Heart right ventricle (tissue), 16 donors: Measurements from ENCODE around the gene TIGAR. TPM values are rescaled to one million over a fixed set of nuclear protein-coding genes. Genes with fewer than 3 reads are reported as not detected.

ENCODE experiments used
- ATAC-seq, 8 donors: fragments of 200-7000 bp; cut with Tn5 transposase; one replicate each; pipeline ENCODE4 v1.9.1; 2020; ENCODE audit warnings: mild to moderate bottlenecking in 8 of 8, moderate library complexity in 8 of 8, moderate number of reproducible peaks in 1 of 8
- DNase-seq, 2 donors: peaks; one replicate each; pipeline ENCODE4 v3.0.0-alpha.2; 2020
- H3K27ac ChIP-seq, 10 donors: fragments of 200-600 bp; sonication (generic) in 2 of 10; one replicate each; pipeline versions ENCODE4 v1.5.0 to v1.8.0; 2020 to 2022; ENCODE audit warnings: mild to moderate bottlenecking in 3 of 10
- H3K27me3 ChIP-seq, 7 donors: fragments of 200-600 bp; one replicate each; pipeline ENCODE4 v1.8.0; 2021 to 2022; ENCODE audit warnings: mild to moderate bottlenecking in 2 of 7
- H3K36me3 ChIP-seq, 9 donors: fragments of 200-600 bp; sonication (generic) in 1 of 9; one replicate each; pipeline versions ENCODE4 v1.5.0 to v1.8.0; 2020 to 2022; ENCODE audit warnings: mild to moderate bottlenecking in 2 of 9
- H3K4me1 ChIP-seq, 9 donors: fragments of 200-600 bp; sonication (generic) in 1 of 9; one replicate each; pipeline versions ENCODE4 v1.5.0 to v1.8.0; 2020 to 2022; ENCODE audit warnings: mild to moderate bottlenecking in 4 of 9
- H3K4me3 ChIP-seq, 10 donors: fragments of 200-600 bp; sonication (generic) in 2 of 10; one replicate each; pipeline versions ENCODE4 v1.5.0 to v1.8.0; 2020 to 2022; ENCODE audit warnings: mild to moderate bottlenecking in 7 of 10, moderate library complexity in 2 of 10
- H3K9me3 ChIP-seq, 11 donors: fragments of 200-600 bp in 10 of 11; sonication (generic) in 2 of 11; one replicate each; pipeline versions ENCODE4 v1.5.0 to v1.8.0; 2013 to 2022; ENCODE audit warnings: mild to moderate bottlenecking in 2 of 11, control low read depth in 1 of 11, moderate library complexity in 1 of 11
- CTCF ChIP-seq, 9 donors: fragments of 200-600 bp; sonication (generic) in 2 of 9; IDR thresholded peaks; one replicate each; pipeline versions ENCODE4 v1.5.0 to v1.8.0; 2021 to 2022; ENCODE audit warnings: antibody characterized with exemption in 9 of 9, mild to moderate bottlenecking in 5 of 9, moderate library complexity in 1 of 9
- WGBS, 2 donors: extraction: QIAGEN DNeasy Blood & Tissue Kit; methylation state at CpG; one replicate each; pipeline ENCODE4 v1.1.7; 2013; ENCODE audit warnings: inconsistent platforms in 1 of 2; 5-methylcytosine and 5-hydroxymethylcytosine counted together
- intact Hi-C, 10 donors: fragments of 100-400 bp; cut with DNase I; formaldehyde crosslinking; loops; one replicate each; pipeline versions ENCODE4 v1.11.1 to v1.14.2; 2022
- polyA plus RNA-seq, 2 donors: library from polyadenylated mRNA; stranded (reverse); fragments of 200-250 nt; gene quantifications; one replicate each; pipeline ENCODE4 v1.2.3, GENCODE V29; 2013
- total RNA-seq, 10 donors: library from RNA; stranded (reverse); fragmentation: NEBNext Ultra II Directional in 3 of 10; extraction: Animal tissue kit (Norgen Biotek cat#: 25700) in 3 of 10; gene quantifications; one replicate each; pipeline versions ENCODE4 v1.2.1 to v1.2.4, GENCODE V29; 2021 to 2023
- donor health status: Arrhythmogenic right ventricular cardiomyopathy.
- donor health status: ischemic (EF 13 %, LVEDD 7.1; RV severe dilation, severe dysfunction).
- donor health status: healthy with polysubstance abuse.
- donor health status: DM: no; HTN: yes; CAD: no.
- donor health status: DM: no; HTN: no; CAD: no.
- donor health status: ischemic (EF 25% LVEDD 6.9; RV normal size, moderate dysfunction).
- donor health status: ischemic (EF 25% LVEDD 5.7; RV mildly dilated, moderate dysfunction).
- donor health status: healthy.
- donor health status: DM: yes; HTN: yes; CAD: no.
- donor health status: Ischemic cardiomyopathy.
- donor health status: ischemic (EF 35%, LVEDD 5.7; RV mildly dilated, moderate dysfunction).
- donor health status: nonischemic (EF 11% LVEDD 7.7; RV severe dilation, severe dysfunction).
- donor health status: DM: yes; HTN: yes; CAD: no.
- donor health status: PGD.
- donor health status: ischemic (EF 29% LVEDD 5.4; RV normal size, mild dysfunction).
- donor health status: nonischemic (EF 23%, LVEDD 6.1; RV moderate dilation, normal function).

Gene TIGAR
- total and polyA plus RNA-seq, 12 donors, result 3.7 to 15.5 (median 13.1) TPM

GRCh38 chr12:4312251-4312650 is 8.8 kb upstream of the TIGAR start:
- intact Hi-C loops, result no loop called here
- WGBS, 2 donors, result 93% methylated on average over 2 of the region's 2 CpGs
- Histone ChIP-seq H3K36me3 (peaks cover 0 to 26% (median 0%) of the 10 kb centered on the region in 9 donors), H3K27ac (no peak overlapping the region), H3K9me3 (no peaks in the 10 kb centered on the region), H3K27me3 (no peaks in the 10 kb centered on the region), H3K4me3 (no peak overlapping the region), H3K4me1 (peaks cover 5 to 16% (median 11%) of the 10 kb centered on the region in 9 donors)
- ATAC-seq (no peak), DNase-seq (no peak)
- no peak for TF ChIP-seq CTCF (IDR thresholded peaks at IDR 0.05)

- 0% methylated on average over 13 of the region's 13 CpGs for WGBS, 2 donors
Observed at GRCh38 chr12:4320497-4320852, 538 bp upstream of the TIGAR start.

GRCh38 chr12:4322726-4323125 is 1.7 kb downstream of the TIGAR start:
- no peak for DNase-seq
- H3K36me3 ChIP-seq, result peaks cover 0 to 16% (median 0%) of the 10 kb centered on the region in 9 donors
- no peaks in the 10 kb centered on the region for H3K27me3 ChIP-seq
- 73 to 76% methylated on average over 5 of the region's 5 CpGs for WGBS, 2 donors
- no peaks in the 10 kb centered on the region for H3K9me3 ChIP-seq
- TF ChIP-seq CTCF (IDR thresholded peaks at IDR 0.05), result no peak
- intact Hi-C loops, result loop anchor here in 1 of 10 donors (5.0 kb wide), 1 partner anchor 215 kb away; the partner anchor contains the start of gene RAD51AP1
- peaks cover 0 to 39% (median 21%) of the 10 kb centered on the region in 9 donors for H3K4me1 ChIP-seq
- H3K27ac ChIP-seq, result no peak overlapping the region
- no peak overlapping the region for H3K4me3 ChIP-seq
- ATAC-seq, result no peak

More at GRCh38 chr12:4320497-4320852, 538 bp upstream of the TIGAR start:
- peaks cover 0 to 16% (median 0%) of the 10 kb centered on the region in 9 donors for H3K36me3 ChIP-seq
- peak overlapping the region; percentile 33 to 94 (median 88) for H3K27ac ChIP-seq
- DNase-seq (no peak), ATAC-seq (peak in 7 of 8 donors; percentile 23 to 64 (median 37))
- intact Hi-C loops, result loop anchor here in 1 of 10 donors (5.0 kb wide), 1 partner anchor 217 kb away; the partner anchor contains the start of gene RAD51AP1
- no peaks in the 10 kb centered on the region for H3K27me3 ChIP-seq
- peaks cover 0 to 33% (median 21%) of the 10 kb centered on the region in 9 donors for H3K4me1 ChIP-seq
- H3K4me3 ChIP-seq, result peak overlapping the region; percentile 26 to 95 (median 82)
- TF ChIP-seq CTCF (IDR thresholded peaks at IDR 0.05), result no peak
- no peaks in the 10 kb centered on the region for H3K9me3 ChIP-seq

- peak overlapping the region in 1 of 10 donors; percentile 5 for H3K27ac ChIP-seq
- ATAC-seq (no peak), DNase-seq (no peak)
- H3K4me1 ChIP-seq, result peaks cover 0 to 39% (median 21%) of the 10 kb centered on the region in 9 donors
- no peaks in the 10 kb centered on the region for H3K9me3 ChIP-seq
- no peak overlapping the region for H3K4me3 ChIP-seq
- intact Hi-C loops, result loop anchor here in 1 of 10 donors (5.0 kb wide), 1 partner anchor 214 kb away; the partner anchor contains the start of gene RAD51AP1
- H3K27me3 ChIP-seq, result no peaks in the 10 kb centered on the region
- TF ChIP-seq CTCF (IDR thresholded peaks at IDR 0.05), result no peak
- H3K36me3 ChIP-seq, result peaks cover 0 to 16% (median 0%) of the 10 kb centered on the region in 9 donors
- WGBS, 2 donors, result 83 to 89% methylated on average over 4 of the region's 4 CpGs
Observed at GRCh38 chr12:4323396-4323795, 2.4 kb downstream of the TIGAR start.
